RWPE2 (cell line): ENCODE measurements around the gene FGF2.

ENCODE experiments used
- ATAC-seq: fragments of 200-7000 bp; cut with Tn5 transposase; 3 replicates; pipeline ENCODE4 v1.9.1; 2021; ENCODE audit warnings: low read depth
- DNase-seq: peaks from one replicate; pipeline ENCODE4 v3.0.0-alpha.2; 2020; ENCODE audit warnings: low spot score
- H3K27ac ChIP-seq: fragments of 450-650 bp; 2 replicates; pipeline ENCODE4 v1.5.1; 2017; ENCODE audit warnings: mild to moderate bottlenecking; ENCODE audit not compliant: poor library complexity, severe bottlenecking
- H3K27me3 ChIP-seq: fragments of 250-450 bp; sonication (Bioruptor Pico); 2 replicates; pipeline ENCODE4 v1.5.1; 2021; ENCODE audit warnings: mild to moderate bottlenecking, moderate library complexity; ENCODE audit not compliant: insufficient read depth, poor library complexity, severe bottlenecking
- H3K36me3 ChIP-seq: fragments of 250-450 bp; sonication (Bioruptor Pico); 2 replicates; pipeline ENCODE4 v1.5.1; 2020; ENCODE audit warnings: low read depth, mild to moderate bottlenecking, moderate library complexity
- H3K4me1 ChIP-seq: fragments of 250-450 bp; sonication (Bioruptor Pico); 2 replicates; pipeline ENCODE4 v1.5.1; 2021; ENCODE audit warnings: mild to moderate bottlenecking, moderate library complexity; ENCODE audit not compliant: insufficient read depth, poor library complexity, severe bottlenecking
- H3K4me3 ChIP-seq: fragments of 250-450 bp; sonication (Bioruptor Pico); 2 replicates; pipeline ENCODE4 v1.5.1; 2021; ENCODE audit warnings: mild to moderate bottlenecking, moderate library complexity; ENCODE audit not compliant: severe bottlenecking
- H3K9me3 ChIP-seq: fragments of 250-450 bp; sonication (Bioruptor Pico); 2 replicates; pipeline ENCODE4 v1.5.1; 2021; ENCODE audit warnings: mild to moderate bottlenecking, moderate library complexity; ENCODE audit not compliant: severe bottlenecking
- CTCF ChIP-seq: fragments of 450-650 bp; IDR thresholded peaks from one replicate; pipeline ENCODE4 v1.5.1; 2017; ENCODE audit warnings: mild to moderate bottlenecking, moderate library complexity; ENCODE audit not compliant: poor library complexity, severe bottlenecking

FGF2 gene

GRCh38 chr4:122827879-122828601, 1.4 kb downstream of the FGF2 start:
- H3K27me3 ChIP-seq, result no peaks in the 10 kb centered on the region
- peaks cover 16% of the 10 kb centered on the region for H3K4me1 ChIP-seq
- H3K4me3 ChIP-seq, result peak overlapping the region; percentile 53
- H3K9me3 ChIP-seq, result no peaks in the 10 kb centered on the region
- peak overlapping the region; percentile 57 for H3K27ac ChIP-seq
- no peak for DNase-seq
- H3K36me3 ChIP-seq, result peaks cover 7% of the 10 kb centered on the region; the same call in 1 of the 2 replicates
- TF ChIP-seq CTCF, result no peak
- ATAC-seq, result peak; percentile 62

GRCh38 chr4:122830426-122831095, 3.9 kb downstream of the FGF2 start:
- no peak overlapping the region for H3K4me3 ChIP-seq
- DNase-seq (no peak), ATAC-seq (no peak)
- TF ChIP-seq CTCF, result no peak
- H3K27me3 ChIP-seq, result no peaks in the 10 kb centered on the region
- H3K27ac ChIP-seq, result peak overlapping the region; percentile 44
- no peaks in the 10 kb centered on the region for H3K9me3 ChIP-seq
- peaks cover 16% of the 10 kb centered on the region for H3K4me1 ChIP-seq
- H3K36me3 ChIP-seq, result peaks cover 7% of the 10 kb centered on the region; the same call in 1 of the 2 replicates

- H3K9me3 ChIP-seq, result no peaks in the 10 kb centered on the region
- H3K27me3 ChIP-seq, result no peaks in the 10 kb centered on the region
- ATAC-seq (0 out of 3 replicates have a peak, but pooled peaks have one; percentile 35), DNase-seq (no peak)
- peaks cover 7% of the 10 kb centered on the region; the same call in 1 of the 2 replicates for H3K36me3 ChIP-seq
- no peak for TF ChIP-seq CTCF
- peak overlapping the region; percentile 44 for H3K27ac ChIP-seq
- no peak overlapping the region for H3K4me3 ChIP-seq
- peaks cover 25% of the 10 kb centered on the region for H3K4me1 ChIP-seq
These were observed 5.0 kb downstream of the FGF2 start for GRCh38 chr4:122831515-122832196.

- Histone ChIP-seq H3K27me3 (no peaks in the 10 kb centered on the region), H3K4me1 (peaks cover 36% of the 10 kb centered on the region), H3K9me3 (no peaks in the 10 kb centered on the region), H3K27ac (peak overlapping the region; percentile 44), H3K4me3 (no peak overlapping the region), H3K36me3 (peaks cover 7% of the 10 kb centered on the region; the same call in 1 of the 2 replicates)
- no peak for TF ChIP-seq CTCF
- DNase-seq (no peak), ATAC-seq (no peak)
These were observed 6.1 kb downstream of the FGF2 start for GRCh38 chr4:122832732-122833131.
